Measurements from ENCODE around the gene PCA3.
"Not testable (repeated sequence)": the region's sequence is repeated elsewhere in the genome, so short reads cannot be mapped to it uniquely, and the experiment has no call there.

Gene PCA3

GRCh38 chr9:76729980-76730737 is 34.1 kb upstream of the PCA3 start:
- H4K20me1 ChIP-seq = no peaks in the 10 kb centered on the region
- no peaks in the 10 kb centered on the region for H3K36me3 ChIP-seq
- H3K4me3 ChIP-seq = no peak overlapping the region
- no peak overlapping the region for H3K4me2 ChIP-seq
- H3K4me1 ChIP-seq = peaks cover under 1 to 9% (median 8%) of the 10 kb centered on the region in 10 experiments; a peak in 17 of 20 replicates
- no peak overlapping the region for H3K27ac ChIP-seq
- TF ChIP-seq Cebpa-rat (IDR thresholded peaks at IDR 0.05) = no peak
- H3K27me3 ChIP-seq = no peaks in the 10 kb centered on the region
- no peaks in the 10 kb centered on the region for H3K9me3 ChIP-seq (replicated peaks in 1 of 11)
- H3K9ac ChIP-seq = no peak overlapping the region

GRCh38 chr9:76730801-76731200 is 33.4 kb upstream of the PCA3 start:
- Histone ChIP-seq H3K36me3 (no peaks in the 10 kb centered on the region), H3K4me1 (peaks cover 0 to 3% (median 1%) of the 10 kb centered on the region in 10 experiments; a peak in 8 of 20 replicates), H3K27me3 (no peaks in the 10 kb centered on the region), H3K9me3 (replicated peaks in 1 of 11) (no peaks in the 10 kb centered on the region), H3K27ac (no peak overlapping the region), H3K9ac (no peak overlapping the region), H3K4me2 (no peak overlapping the region), H3K4me3 (no peak overlapping the region), H4K20me1 (no peaks in the 10 kb centered on the region)
- no peak for TF ChIP-seq Cebpa-rat (IDR thresholded peaks at IDR 0.05)

GRCh38 chr9:76732341-76732958 is 31.8 kb upstream of the PCA3 start:
- Histone ChIP-seq H3K9ac (no peak overlapping the region), H3K36me3 (no peaks in the 10 kb centered on the region), H3K9me3 (replicated peaks in 1 of 11) (no peaks in the 10 kb centered on the region), H3K4me2 (no peak overlapping the region), H4K20me1 (no peaks in the 10 kb centered on the region), H3K4me3 (no peak overlapping the region), H3K4me1 (no peaks in the 10 kb centered on the region), H3K27ac (no peak overlapping the region), H3K27me3 (no peaks in the 10 kb centered on the region)
- TF ChIP-seq Cebpa-rat (IDR thresholded peaks at IDR 0.05) = no peak

DNA sequence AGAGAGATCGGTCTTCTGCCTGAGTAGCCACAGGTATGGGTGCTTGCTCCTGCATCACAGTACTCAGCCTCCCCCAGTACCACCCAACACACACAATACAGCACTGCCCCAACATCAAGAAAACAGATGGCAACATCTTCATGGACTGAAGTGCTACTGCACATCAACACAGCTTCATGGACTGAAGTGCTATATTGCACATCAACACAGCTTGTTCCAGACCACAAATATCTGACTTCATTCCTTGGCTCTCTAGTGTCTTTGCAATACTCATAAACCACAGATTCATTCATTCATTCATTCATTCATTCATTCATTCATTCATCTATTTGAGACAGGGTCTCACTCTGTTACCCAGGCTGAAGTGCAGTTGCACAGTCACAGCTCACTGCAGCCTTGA is 31.1 kb upstream of the PCA3 start:
- no peak overlapping the region for H3K9ac ChIP-seq
- H3K27ac ChIP-seq = no peak overlapping the region
- H3K36me3 ChIP-seq = no peaks in the 10 kb centered on the region
- no peak for TF ChIP-seq Cebpa-rat (IDR thresholded peaks at IDR 0.05)
- H3K27me3 ChIP-seq = no peaks in the 10 kb centered on the region
- H3K4me1 ChIP-seq = no peaks in the 10 kb centered on the region
- no peak overlapping the region for H3K4me3 ChIP-seq
- no peak overlapping the region for H3K4me2 ChIP-seq
- no peaks in the 10 kb centered on the region for H4K20me1 ChIP-seq
- no peaks in the 10 kb centered on the region for H3K9me3 ChIP-seq (replicated peaks in 1 of 11)

DNA sequence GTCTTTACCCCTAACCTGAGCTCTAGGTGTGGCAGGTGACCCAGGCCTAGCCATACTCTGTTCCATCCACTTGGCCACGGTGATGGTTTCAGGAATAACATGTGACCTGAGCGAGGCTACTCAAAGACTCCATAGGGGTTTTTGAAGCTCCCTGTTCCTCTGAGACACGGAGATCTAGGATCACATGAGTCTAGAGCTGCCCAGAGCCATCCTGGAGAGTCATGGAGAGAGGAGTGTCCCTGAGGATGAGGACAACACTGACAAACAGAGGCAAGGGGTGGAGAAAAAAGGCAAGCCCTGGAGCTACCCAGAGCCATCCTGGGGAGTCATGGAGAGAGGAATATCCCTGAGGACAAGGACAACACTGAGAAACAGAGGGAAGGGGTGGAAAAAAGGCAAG is 29.5 kb upstream of the PCA3 start:
- no peak overlapping the region for H3K27ac ChIP-seq
- H3K9me3 ChIP-seq (replicated peaks in 1 of 11) = no peaks in the 10 kb centered on the region
- no peaks in the 10 kb centered on the region for H3K36me3 ChIP-seq
- H4K20me1 ChIP-seq = no peaks in the 10 kb centered on the region
- H3K4me2 ChIP-seq = no peak overlapping the region
- no peaks in the 10 kb centered on the region for H3K27me3 ChIP-seq
- H3K9ac ChIP-seq = no peak overlapping the region
- no peak overlapping the region for H3K4me3 ChIP-seq
- H3K4me1 ChIP-seq = no peaks in the 10 kb centered on the region
- no peak for TF ChIP-seq Cebpa-rat (IDR thresholded peaks at IDR 0.05)

DNA sequence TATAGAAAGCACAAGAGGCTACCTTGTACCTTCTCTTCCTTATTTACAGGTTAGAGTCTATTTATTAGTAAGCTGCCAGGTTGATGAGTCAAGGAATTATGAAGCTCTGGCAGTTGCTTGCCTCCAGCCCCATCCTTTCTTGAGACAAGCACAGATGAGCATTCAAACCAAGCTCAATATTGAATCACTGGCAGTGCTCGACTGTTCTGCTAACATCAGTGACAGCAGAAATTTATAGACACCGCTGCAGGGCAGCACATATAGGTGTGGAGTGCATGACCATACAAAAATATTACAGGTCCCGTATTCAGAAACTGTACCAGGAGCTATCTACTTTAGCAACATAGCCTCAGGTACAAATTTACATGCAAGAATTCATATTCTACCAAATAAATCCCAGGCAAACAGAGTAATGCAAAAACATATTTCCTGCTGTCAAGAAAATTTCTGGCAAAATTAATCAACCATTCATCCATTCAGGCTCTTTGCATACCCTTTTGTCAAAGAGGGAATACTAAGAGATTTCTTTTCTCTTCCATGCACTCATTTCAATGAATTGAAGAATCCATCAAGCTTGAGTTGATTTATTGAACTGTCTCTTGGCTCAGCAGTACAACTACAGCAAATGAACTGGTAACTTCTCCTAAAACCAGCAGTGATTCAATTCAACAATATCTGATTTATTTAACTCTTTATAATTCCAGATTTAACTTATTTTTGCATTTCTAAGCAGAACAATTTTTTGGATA is 26.9 kb upstream of the PCA3 start:
- Histone ChIP-seq H3K27me3 (no peaks in the 10 kb centered on the region), H3K9me3 (replicated peaks in 1 of 11) (peaks cover 1 to 9% (median 3%) of the 10 kb centered on the region in 11 experiments; a peak in 20 of 22 replicates), H3K4me1 (no peaks in the 10 kb centered on the region), H3K4me2 (no peak overlapping the region), H3K9ac (no peak overlapping the region), H3K27ac (no peak overlapping the region), H3K36me3 (no peaks in the 10 kb centered on the region), H3K4me3 (no peak overlapping the region), H4K20me1 (no peaks in the 10 kb centered on the region)
- no peak for TF ChIP-seq Cebpa-rat (IDR thresholded peaks at IDR 0.05)

DNA sequence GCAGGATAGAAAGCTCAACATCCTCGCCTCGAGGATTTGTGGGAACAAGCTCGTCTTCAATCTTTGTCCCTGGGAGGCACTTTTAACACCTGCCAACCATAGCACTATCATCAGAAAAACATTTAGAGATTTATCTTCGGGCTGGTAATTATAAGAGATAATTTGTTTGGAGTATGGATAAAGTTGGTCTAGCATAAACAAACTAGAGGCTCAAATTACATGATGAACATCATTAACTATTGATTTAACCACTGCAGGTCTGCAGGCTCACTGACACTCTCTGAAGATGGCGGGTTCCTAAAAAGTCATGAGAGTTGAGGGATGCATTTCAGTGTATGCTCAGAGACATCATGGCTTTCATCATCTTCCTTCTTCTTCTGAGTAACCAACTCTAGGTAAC is 25.8 kb upstream of the PCA3 start:
- H3K9me3 ChIP-seq (replicated peaks in 1 of 11) = peaks cover 11 to 19% (median 14%) of the 10 kb centered on the region in 11 experiments; a peak in 21 of 22 replicates
- no peaks in the 10 kb centered on the region for H3K36me3 ChIP-seq
- no peaks in the 10 kb centered on the region for H3K27me3 ChIP-seq
- no peak overlapping the region for H3K27ac ChIP-seq
- H3K4me3 ChIP-seq = no peak overlapping the region
- H3K4me1 ChIP-seq = no peaks in the 10 kb centered on the region
- no peak for TF ChIP-seq Cebpa-rat (IDR thresholded peaks at IDR 0.05)
- no peaks in the 10 kb centered on the region for H4K20me1 ChIP-seq
- H3K9ac ChIP-seq = no peak overlapping the region
- no peak overlapping the region for H3K4me2 ChIP-seq

GRCh38 chr9:76741524-76741923 is 22.7 kb upstream of the PCA3 start:
- H3K27ac ChIP-seq = no peak overlapping the region
- H3K9me3 ChIP-seq (replicated peaks in 1 of 11) = peaks cover 11 to 41% (median 26%) of the 10 kb centered on the region in 11 experiments
- no peaks in the 10 kb centered on the region for H3K27me3 ChIP-seq
- no peak overlapping the region for H3K4me2 ChIP-seq
- H3K4me1 ChIP-seq = no peaks in the 10 kb centered on the region
- H3K4me3 ChIP-seq = no peak overlapping the region
- H4K20me1 ChIP-seq = no peaks in the 10 kb centered on the region
- no peak overlapping the region for H3K9ac ChIP-seq
- no peak for TF ChIP-seq Cebpa-rat (IDR thresholded peaks at IDR 0.05)
- H3K36me3 ChIP-seq = no peaks in the 10 kb centered on the region

DNA sequence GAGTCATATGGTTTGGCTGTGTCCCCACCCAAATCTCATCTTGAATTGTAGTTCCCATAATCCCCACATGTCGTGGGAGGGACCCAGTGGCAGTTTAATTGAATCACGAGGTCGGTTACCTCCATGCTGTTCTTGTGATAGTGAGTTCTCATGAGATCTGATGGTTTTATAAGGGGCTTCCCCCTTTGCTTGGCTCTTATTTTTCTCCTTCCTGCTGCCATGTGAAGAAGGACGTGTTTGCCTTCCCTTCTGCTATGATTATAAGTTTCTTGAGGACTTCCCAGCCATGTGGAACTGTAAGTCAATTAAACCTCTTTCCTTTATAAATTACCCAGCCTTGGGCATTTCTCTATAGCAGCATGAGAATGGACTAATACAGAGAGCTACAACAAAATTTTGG is 21.3 kb upstream of the PCA3 start:
- H3K4me2 ChIP-seq, H3K4me1 ChIP-seq, H3K4me3 ChIP-seq, H3K36me3 ChIP-seq, H3K9ac ChIP-seq, H3K27ac ChIP-seq, H3K27me3 ChIP-seq, H4K20me1 ChIP-seq: not testable (repeated sequence)
- peaks cover 11 to 41% (median 26%) of the 10 kb centered on the region in 11 experiments for H3K9me3 ChIP-seq (replicated peaks in 1 of 11)

All from BLaER1 treated with 17β-estradiol and CSF1 and Interleukin-3, amounts not matched to agents 10 nM and 100 nM (cell line).